HCT116 (cell line): ENCODE measurements around the gene MRPS18A. TPM values are rescaled to one million over a fixed set of nuclear protein-coding genes. Genes with fewer than 3 reads are reported as not detected.

Source experiments
- ATAC-seq: fragments of 200-7000 bp; cut with Tn5 transposase; 2 replicates; pipeline ENCODE4 v1.9.1; 2020; ENCODE audit warnings: mild to moderate bottlenecking, moderate library complexity
- BruUV-seq: library from RNA; stranded (reverse); fragments of 400-500 nt; replicated peaks from 2 replicates; lab custom pipeline; 2021; lab: Mats Ljungman, UMichigan
- CTCF ChIA-PET: fragments of 300-600 bp; sonication (Branson Sonifier 250); formaldehyde crosslinking; loops from one replicate; lab custom pipeline; 2021; ENCODE audit warnings: antibody characterized with exemption; lab: Charles Lee
- POLR2A ChIA-PET: fragments of 300-600, 350-600 bp; sonication (Branson Sonifier 250); formaldehyde crosslinking; loops from one replicate; lab custom pipeline; 2021; ENCODE audit warnings: antibody characterized with exemption; lab: Charles Lee
- RAD21 ChIA-PET, 2 experiments: fragments of 300-600 bp; sonication (Branson Sonifier 250); formaldehyde crosslinking; loops; one replicate each; lab custom pipeline; 2023; ENCODE audit warnings: low total read pairs in 2 of 2; ENCODE audit not compliant: uncharacterized antibody in 2 of 2, unreplicated experiment in 2 of 2, low non-redundant PET in 1 of 2; lab: Charles Lee
- DNase-seq: peaks from one replicate; pipeline ENCODE4 v3.0.0-alpha.2; 2010; ENCODE audit warnings: low read depth, low spot score
- H2AFZ ChIP-seq: fragments of 200-600 bp; shearing (Covaris generic), sonication (generic); 2 replicates; pipeline ENCODE4 v1.6.1; 2017; ENCODE audit warnings: low read depth, mixed run types, mixed read lengths, antibody characterized with exemption, low read length; ENCODE audit not compliant: poor library complexity, severe bottlenecking
- H3K27ac ChIP-seq: 2 replicates; pipeline ENCODE4 v1.5.1; 2012; ENCODE audit warnings: low read depth, low read length
- H3K27me3 ChIP-seq: fragments of 200-600 bp; sonication (generic); 2 replicates; pipeline ENCODE4 v1.6.1; 2016; ENCODE audit warnings: mixed run types, low read length, mixed read lengths; ENCODE audit not compliant: insufficient read depth
- H3K36me3 ChIP-seq, 2 experiments: fragments of 200-500 bp in 1 of 2; fragments of 200-600 bp in 1 of 2; sonication (Bioruptor generic) in 1 of 2; sonication (generic) in 1 of 2; 2 replicates each; pipeline versions ENCODE4 v1.5.1 to v1.6.1; 2014 to 2016; ENCODE audit warnings: low read length in 2 of 2, inconsistent platforms in 1 of 2, mixed read lengths in 1 of 2, mixed run types in 1 of 2; ENCODE audit not compliant: insufficient read depth in 2 of 2, control insufficient read depth in 1 of 2
- H3K4me1 ChIP-seq, 2 experiments: fragments of 200-600 bp in 1 of 2; sonication (generic) in 1 of 2; 2 replicates each; pipeline versions ENCODE4 v1.5.1 to v1.6.1; 2012 to 2017; ENCODE audit warnings: low read length in 2 of 2, inconsistent platforms in 1 of 2, mild to moderate bottlenecking in 1 of 2, mixed read lengths in 1 of 2, mixed run types in 1 of 2, moderate library complexity in 1 of 2; ENCODE audit not compliant: insufficient read depth in 2 of 2, control insufficient read depth in 1 of 2
- H3K4me2 ChIP-seq: fragments of 200-600 bp; sonication (generic); 2 replicates; pipeline ENCODE4 v1.6.1; 2017; ENCODE audit warnings: mixed run types, low read length, mixed read lengths
- H3K4me3 ChIP-seq, 2 experiments: fragments of 200-600 bp in 1 of 2; sonication (generic) in 1 of 2; replicated peaks in 1 of 2; 2 replicates each; pipeline ENCODE4 v1.5.1; 2011 to 2016; ENCODE audit warnings: low read length in 2 of 2, control low read depth in 1 of 2, low read depth in 1 of 2, mild to moderate bottlenecking in 1 of 2, mixed read lengths in 1 of 2, mixed run types in 1 of 2
- H3K79me2 ChIP-seq: fragments of 200-600 bp; sonication (generic); 2 replicates; pipeline ENCODE4 v1.6.1; 2017; ENCODE audit warnings: mild to moderate bottlenecking, mixed run types, low read length, moderate library complexity, mixed read lengths; ENCODE audit not compliant: insufficient read depth
- H3K9ac ChIP-seq: fragments of 200-600 bp; sonication (generic); 2 replicates; pipeline ENCODE4 v1.6.1; 2016; ENCODE audit warnings: low read length, mixed read lengths
- H3K9me2 ChIP-seq: fragments of 200-600 bp; sonication (generic), shearing (Covaris generic); 2 replicates; pipeline ENCODE4 v1.6.1; 2017; ENCODE audit warnings: mixed run types, mild to moderate bottlenecking, moderate library complexity; ENCODE audit not compliant: insufficient read depth
- H3K9me3 ChIP-seq, 2 experiments: fragments of 200-500 bp in 1 of 2; fragments of 200-600 bp in 1 of 2; sonication (Bioruptor generic) in 1 of 2; sonication (generic) in 1 of 2; 2 replicates each; pipeline ENCODE4 v1.6.1; 2014 to 2017; ENCODE audit warnings: low read length in 2 of 2, mixed read lengths in 2 of 2, inconsistent platforms in 1 of 2, low read depth in 1 of 2, mild to moderate bottlenecking in 1 of 2, mixed run types in 1 of 2, moderate library complexity in 1 of 2; ENCODE audit not compliant: control insufficient read depth in 1 of 2, insufficient read depth in 1 of 2
- H4K20me1 ChIP-seq: fragments of 200-600 bp; sonication (generic), shearing (Covaris generic); 2 replicates; pipeline ENCODE4 v1.6.1; 2017; ENCODE audit warnings: mixed run types, mild to moderate bottlenecking, moderate library complexity; ENCODE audit not compliant: insufficient read depth
- EZH2 ChIP-seq: fragments of 200-600 bp; sonication (generic); IDR thresholded peaks from 2 replicates; pipeline ENCODE4 v1.6.1; 2017; ENCODE audit warnings: antibody characterized with exemption, mixed run types
- EZH2phosphoT487 ChIP-seq: fragments of 200-600 bp; IDR thresholded peaks from 2 replicates; pipeline ENCODE4 v1.6.1; 2018; ENCODE audit warnings: antibody characterized with exemption, borderline replicate concordance
- RAD21 ChIP-seq: IDR thresholded peaks from 2 replicates; pipeline ENCODE4 v1.6.1; 2012; ENCODE audit warnings: low read depth, mild to moderate bottlenecking
- SRF ChIP-seq: IDR thresholded peaks from 2 replicates; pipeline ENCODE4 v1.6.1; 2012; ENCODE audit warnings: low read depth
- TCF7L2 ChIP-seq: IDR thresholded peaks from 2 replicates; pipeline ENCODE4 v1.7.0; 2011; ENCODE audit warnings: borderline replicate concordance, inconsistent platforms; ENCODE audit not compliant: insufficient read depth, insufficient read length; ENCODE audit errors: extremely low read depth
- ZBTB33 ChIP-seq: IDR thresholded peaks from 2 replicates; pipeline ENCODE4 v1.6.1; 2011; ENCODE audit warnings: mild to moderate bottlenecking, low read length, moderate library complexity; ENCODE audit not compliant: insufficient replicate concordance; ENCODE audit errors: extremely low read depth
- intact Hi-C: fragments of 100-400 bp; cut with micrococcal nuclease; formaldehyde crosslinking; loops from 2 replicates; pipeline ENCODE4 v1.10.0; 2022
- total RNA-seq: library from RNA; stranded (reverse); gene quantifications from one replicate; pipeline ENCODE4 v1.2.1, GENCODE V29; 2021; ENCODE audit not compliant: unreplicated experiment

The MRPS18A gene
- total RNA-seq, 1 experiment from 2014 or later: 63.0 TPM

GRCh38 chr6:43622541-43622940 lies 65.0 kb downstream of the MRPS18A start (continued):
- no peak for TF ChIP-seq ZBTB33

- intact Hi-C loops: no loop called here
- Histone ChIP-seq H3K36me3 (peaks cover 26 to 56% of the 10 kb centered on the region in 2 experiments; a peak in 3 of 4 replicates), H3K4me3 (no peak overlapping the region), H2AFZ (no peak overlapping the region), H3K27me3 (no peaks in the 10 kb centered on the region), H3K9ac (no peak overlapping the region), H3K9me3 (no peaks in the 10 kb centered on the region), H3K4me2 (no peak overlapping the region), H3K4me1 (peaks cover 0 to under 1% of the 10 kb centered on the region in 2 experiments; a peak in 2 of 4 replicates), H3K27ac (no peak overlapping the region), H3K79me2 (peaks cover 4% of the 10 kb centered on the region; the same call in 1 of the 2 replicates), H3K9me2 (no peaks in the 10 kb centered on the region), H4K20me1 (no peaks in the 10 kb centered on the region)
- ChIA-PET CTCF (no interaction called here), RAD21 (no interaction called here), POLR2A (no interaction called here)
- TF ChIP-seq SRF: no peak
- TF ChIP-seq EZH2phosphoT487: no peak
- TF ChIP-seq EZH2: no peak
- no peak for TF ChIP-seq TCF7L2
- TF ChIP-seq RAD21: no peak
- no peak for ATAC-seq
- no peak for DNase-seq
- BruUV-seq: no TSS peak
Measured at GRCh38 chr6:43621836-43622180, 65.8 kb downstream of the MRPS18A start.

Other genes with a start within 250 kb of the MRPS18A start
- 1.6 TPM for gene DLK2, start 232.2 kb downstream of the MRPS18A start, total RNA-seq
- gene TJAP1, start 210.2 kb downstream of the MRPS18A start, total RNA-seq: 45.2 TPM
- gene LRRC73, start 177.4 kb downstream of the MRPS18A start, total RNA-seq: 1.2 TPM
- 84.5 TPM for gene YIPF3, start 170.9 kb downstream of the MRPS18A start, total RNA-seq
- gene POLR1C, start 170.7 kb downstream of the MRPS18A start, total RNA-seq: 84.6 TPM
- 77.4 TPM for gene XPO5, start 111.8 kb downstream of the MRPS18A start, total RNA-seq
- 20.6 TPM for gene POLH, start 111.6 kb downstream of the MRPS18A start, total RNA-seq
- 98.0 TPM for gene GTPBP2, start 58.5 kb downstream of the MRPS18A start, total RNA-seq
- gene MAD2L1BP, start 52.0 kb downstream of the MRPS18A start, total RNA-seq: 36.6 TPM
- gene RSPH9, start 42.8 kb downstream of the MRPS18A start, total RNA-seq: not detected
- 112 TPM for gene VEGFA, start 82.4 kb upstream of the MRPS18A start, total RNA-seq